ENCODE results near the gene CRYGC.

CRYGC gene

DNA sequence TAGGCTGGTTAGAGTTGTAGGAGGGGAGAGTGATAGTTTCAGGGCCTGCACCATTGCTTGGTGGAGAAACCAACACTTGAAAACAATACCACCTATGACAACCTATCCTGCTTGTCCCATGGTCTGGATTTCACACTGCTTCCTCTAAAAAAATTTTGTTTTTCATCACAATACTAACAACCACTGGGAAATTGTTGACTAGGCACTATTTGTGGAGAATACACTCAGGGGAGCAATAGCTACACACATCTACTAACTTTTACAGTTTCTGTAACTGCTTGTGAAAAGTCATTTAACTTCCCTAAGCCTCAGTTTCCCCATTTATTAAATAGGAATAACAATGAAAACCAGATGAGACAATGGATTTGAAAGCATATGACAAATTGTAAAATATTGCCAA, 20.5 kb upstream of the CRYGC start:
- H3K9me3 ChIP-seq (replicated peaks in 1 of 2; ENCODE audit: control insufficient read depth in 2 of 2, insufficient read depth in 1 of 2, low read depth in 1 of 2, low read length in 2 of 2): peaks cover 0 to 2% of the 10 kb centered on the region in 2 donors

DNA sequence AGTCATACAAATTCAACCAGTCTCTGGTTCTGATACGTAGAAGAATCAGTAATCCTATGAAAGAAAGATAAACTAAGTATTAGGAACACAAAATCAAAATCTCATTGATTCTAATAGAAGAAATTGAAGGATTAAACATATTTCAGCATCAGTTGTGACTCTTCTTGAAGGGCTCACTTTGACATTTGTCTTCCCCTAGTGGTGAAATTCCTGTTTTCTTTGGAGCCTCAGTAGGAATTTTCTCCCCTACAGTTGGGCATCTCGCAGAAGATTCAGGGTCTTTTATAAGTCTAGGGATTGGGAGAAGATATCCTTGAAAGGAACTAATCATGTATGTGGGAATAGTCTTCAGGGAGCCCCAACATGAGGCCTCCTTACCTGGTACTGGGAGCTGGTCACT, 19.2 kb upstream of the CRYGC start:
- Histone ChIP-seq H3K79me1 (ENCODE audit: low read depth, low read length) (no peaks in the 10 kb centered on the region), H3K4me1 (ENCODE audit: control insufficient read depth in 2 of 2, insufficient read depth in 1 of 2, low read depth in 1 of 2, low read length in 2 of 2) (peaks cover 0 to 7% of the 10 kb centered on the region in 2 donors), H3K27me3 (ENCODE audit: control insufficient read depth in 3 of 3, insufficient read depth in 3 of 3, low read depth in 1 of 3, low read length in 3 of 3) (no peaks in the 10 kb centered on the region), H2AK5ac (ENCODE audit: low read depth, low read length) (no peak overlapping the region), H3K27ac (replicated peaks; ENCODE audit: low read length) (no peak overlapping the region), H2BK120ac (ENCODE audit: low read depth, low read length) (no peak overlapping the region), H2BK15ac (ENCODE audit: low read length) (no peak overlapping the region), H2BK5ac (ENCODE audit: low read length) (no peak overlapping the region), H3K18ac (ENCODE audit: low read length) (no peak overlapping the region), H3K23ac (ENCODE audit: low read depth, low read length, poor library complexity) (no peak overlapping the region), H2AFZ (ENCODE audit: low read length) (no peak overlapping the region), H3K4me3 (ENCODE audit: low read length in 2 of 2) (no peak overlapping the region), H3K9me3 (replicated peaks in 1 of 2; ENCODE audit: control insufficient read depth in 2 of 2, insufficient read depth in 1 of 2, low read depth in 1 of 2, low read length in 2 of 2) (no peaks in the 10 kb centered on the region), H4K8ac (ENCODE audit: low read depth, low read length) (no peak overlapping the region), H3K4ac (ENCODE audit: low read length) (no peak overlapping the region), H4K91ac (ENCODE audit: low read depth, low read length, poor library complexity) (no peak overlapping the region), H3K14ac (ENCODE audit: low read length) (no peak overlapping the region), H3K36me3 (replicated peaks in 1 of 2; ENCODE audit: control insufficient read depth in 2 of 2, insufficient read depth in 2 of 2, low read length in 2 of 2) (no peaks in the 10 kb centered on the region), H3K9ac (ENCODE audit: low read depth, low read length, poor library complexity) (no peak overlapping the region), H2BK12ac (ENCODE audit: low read length) (no peak overlapping the region), H3K4me2 (ENCODE audit: insufficient read depth, low read length, poor library complexity, severe bottlenecking) (no peak overlapping the region)
- DNase-seq (ENCODE audit: low spot score): no peak
- no CpG with 5 or more reads among the region's 2 CpGs for WGBS, 2 donors (ENCODE audit: extremely low coverage in 2 of 2, insufficient read length in 2 of 2, insufficient replicate concordance in 1 of 2)

More for the DNA sequence above, 20.5 kb upstream of the CRYGC start:
- no peak overlapping the region for H3K23ac ChIP-seq (ENCODE audit: low read depth, low read length, poor library complexity)
- H3K18ac ChIP-seq (ENCODE audit: low read length): no peak overlapping the region
- no peaks in the 10 kb centered on the region for H3K79me1 ChIP-seq (ENCODE audit: low read depth, low read length)
- no peak overlapping the region for H2BK15ac ChIP-seq (ENCODE audit: low read length)
- no peak overlapping the region for H2BK120ac ChIP-seq (ENCODE audit: low read depth, low read length)
- H3K4me1 ChIP-seq (ENCODE audit: control insufficient read depth in 2 of 2, insufficient read depth in 1 of 2, low read depth in 1 of 2, low read length in 2 of 2): peaks cover 0 to 7% of the 10 kb centered on the region in 2 donors
- no peak overlapping the region for H3K4me2 ChIP-seq (ENCODE audit: insufficient read depth, low read length, poor library complexity, severe bottlenecking)
- no peak overlapping the region for H2BK5ac ChIP-seq (ENCODE audit: low read length)
- no peaks in the 10 kb centered on the region for H3K36me3 ChIP-seq (replicated peaks in 1 of 2; ENCODE audit: control insufficient read depth in 2 of 2, insufficient read depth in 2 of 2, low read length in 2 of 2)
- no peak overlapping the region for H4K8ac ChIP-seq (ENCODE audit: low read depth, low read length)
- no peak overlapping the region for H3K14ac ChIP-seq (ENCODE audit: low read length)
- no peak overlapping the region for H2AFZ ChIP-seq (ENCODE audit: low read length)
- H3K9ac ChIP-seq (ENCODE audit: low read depth, low read length, poor library complexity): no peak overlapping the region
- H4K91ac ChIP-seq (ENCODE audit: low read depth, low read length, poor library complexity): no peak overlapping the region
- H3K27ac ChIP-seq (replicated peaks; ENCODE audit: low read length): no peak overlapping the region
- H3K4me3 ChIP-seq (ENCODE audit: low read length in 2 of 2): no peak overlapping the region
- no peak overlapping the region for H2BK12ac ChIP-seq (ENCODE audit: low read length)
- no peak for DNase-seq (ENCODE audit: low spot score)
- no peaks in the 10 kb centered on the region for H3K27me3 ChIP-seq (ENCODE audit: control insufficient read depth in 3 of 3, insufficient read depth in 3 of 3, low read depth in 1 of 3, low read length in 3 of 3)
- H2AK5ac ChIP-seq (ENCODE audit: low read depth, low read length): no peak overlapping the region
- no peak overlapping the region for H3K4ac ChIP-seq (ENCODE audit: low read length)

DNA sequence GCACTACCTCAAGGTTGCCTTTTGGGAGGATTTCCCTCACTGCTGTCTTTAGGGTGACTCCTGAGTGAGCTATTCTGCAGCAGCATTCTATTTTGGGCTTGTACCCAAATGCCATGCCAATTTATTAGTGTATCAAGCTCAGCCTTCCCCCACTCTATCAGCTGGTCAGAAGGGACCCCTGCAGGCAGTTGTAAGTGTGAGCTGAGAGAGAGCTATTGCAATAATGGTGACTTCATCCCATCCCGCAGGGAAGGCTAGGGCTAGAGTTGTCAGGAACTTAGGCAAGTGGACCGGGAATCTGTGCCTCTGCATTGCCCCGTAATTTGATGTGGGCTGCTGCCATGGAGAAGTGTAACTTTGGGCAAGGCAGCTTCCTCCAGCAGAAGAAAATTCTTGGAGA, 18.1 kb upstream of the CRYGC start:
- H3K4me2 ChIP-seq (ENCODE audit: insufficient read depth, low read length, poor library complexity, severe bottlenecking): no peak overlapping the region
- H3K9me3 ChIP-seq (replicated peaks in 1 of 2; ENCODE audit: control insufficient read depth in 2 of 2, insufficient read depth in 1 of 2, low read depth in 1 of 2, low read length in 2 of 2): no peaks in the 10 kb centered on the region
- no peak overlapping the region for H3K14ac ChIP-seq (ENCODE audit: low read length)
- no peak overlapping the region for H2AK5ac ChIP-seq (ENCODE audit: low read depth, low read length)
- no peaks in the 10 kb centered on the region for H3K27me3 ChIP-seq (ENCODE audit: control insufficient read depth in 3 of 3, insufficient read depth in 3 of 3, low read depth in 1 of 3, low read length in 3 of 3)
- no peaks in the 10 kb centered on the region for H3K79me1 ChIP-seq (ENCODE audit: low read depth, low read length)
- H3K9ac ChIP-seq (ENCODE audit: low read depth, low read length, poor library complexity): no peak overlapping the region
- no peak overlapping the region for H4K91ac ChIP-seq (ENCODE audit: low read depth, low read length, poor library complexity)
- H2BK15ac ChIP-seq (ENCODE audit: low read length): no peak overlapping the region
- H4K8ac ChIP-seq (ENCODE audit: low read depth, low read length): no peak overlapping the region
- no peak overlapping the region for H3K18ac ChIP-seq (ENCODE audit: low read length)
- H3K27ac ChIP-seq (replicated peaks; ENCODE audit: low read length): no peak overlapping the region
- no peak overlapping the region for H3K23ac ChIP-seq (ENCODE audit: low read depth, low read length, poor library complexity)
- H3K4me1 ChIP-seq (ENCODE audit: control insufficient read depth in 2 of 2, insufficient read depth in 1 of 2, low read depth in 1 of 2, low read length in 2 of 2): peaks cover 0 to 7% of the 10 kb centered on the region in 2 donors
- WGBS, 2 donors (ENCODE audit: extremely low coverage in 2 of 2, insufficient read length in 2 of 2, insufficient replicate concordance in 1 of 2): no CpG with 5 or more reads among the region's 3 CpGs
- H2BK120ac ChIP-seq (ENCODE audit: low read depth, low read length): no peak overlapping the region
- H3K36me3 ChIP-seq (replicated peaks in 1 of 2; ENCODE audit: control insufficient read depth in 2 of 2, insufficient read depth in 2 of 2, low read length in 2 of 2): no peaks in the 10 kb centered on the region
- peak overlapping the region; percentile 47 for H2AFZ ChIP-seq (ENCODE audit: low read length)
- H2BK12ac ChIP-seq (ENCODE audit: low read length): no peak overlapping the region
- peak overlapping the region; percentile 32 for H2BK5ac ChIP-seq (ENCODE audit: low read length)
- no peak for DNase-seq (ENCODE audit: low spot score)
- H3K4ac ChIP-seq (ENCODE audit: low read length): no peak overlapping the region
- no peak overlapping the region for H3K4me3 ChIP-seq (ENCODE audit: low read length in 2 of 2)

DNA sequence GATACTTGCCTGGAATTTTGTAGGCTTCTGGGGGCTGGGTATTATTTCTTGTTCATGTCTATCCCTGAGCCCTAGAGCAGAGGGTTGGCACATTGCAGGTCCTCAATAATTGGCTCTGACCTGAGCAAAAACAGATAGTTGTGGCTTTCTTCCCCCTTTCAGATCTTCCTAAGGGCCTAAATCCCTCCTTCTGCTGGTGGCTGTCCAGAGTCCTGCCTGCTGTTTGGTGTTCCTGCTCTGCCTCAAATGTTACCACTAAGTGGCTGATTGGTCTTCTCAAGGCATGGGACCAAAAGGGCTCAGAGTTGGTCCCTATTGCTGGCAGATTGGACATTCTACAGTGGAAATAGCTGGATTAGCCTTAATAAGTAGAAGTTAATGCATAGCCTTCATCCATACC, 17.4 kb upstream of the CRYGC start:
- H3K9me3 ChIP-seq (replicated peaks in 1 of 2; ENCODE audit: control insufficient read depth in 2 of 2, insufficient read depth in 1 of 2, low read depth in 1 of 2, low read length in 2 of 2): no peaks in the 10 kb centered on the region
- no peak overlapping the region for H3K4me2 ChIP-seq (ENCODE audit: insufficient read depth, low read length, poor library complexity, severe bottlenecking)
- no peak overlapping the region for H2BK15ac ChIP-seq (ENCODE audit: low read length)
- no peak overlapping the region for H3K14ac ChIP-seq (ENCODE audit: low read length)
- no peaks in the 10 kb centered on the region for H3K79me1 ChIP-seq (ENCODE audit: low read depth, low read length)
- no peak overlapping the region for H2BK5ac ChIP-seq (ENCODE audit: low read length)
- H2AK5ac ChIP-seq (ENCODE audit: low read depth, low read length): no peak overlapping the region
- no peak overlapping the region for H2BK12ac ChIP-seq (ENCODE audit: low read length)
- H3K23ac ChIP-seq (ENCODE audit: low read depth, low read length, poor library complexity): no peak overlapping the region
- H3K9ac ChIP-seq (ENCODE audit: low read depth, low read length, poor library complexity): no peak overlapping the region
- no peak overlapping the region for H4K8ac ChIP-seq (ENCODE audit: low read depth, low read length)
- no peak overlapping the region for H4K91ac ChIP-seq (ENCODE audit: low read depth, low read length, poor library complexity)
- H3K4me3 ChIP-seq (ENCODE audit: low read length in 2 of 2): no peak overlapping the region
- H3K27ac ChIP-seq (replicated peaks; ENCODE audit: low read length): no peak overlapping the region
- DNase-seq (ENCODE audit: low spot score): no peak
- H2AFZ ChIP-seq (ENCODE audit: low read length): no peak overlapping the region
- H3K4me1 ChIP-seq (ENCODE audit: control insufficient read depth in 2 of 2, insufficient read depth in 1 of 2, low read depth in 1 of 2, low read length in 2 of 2): peaks cover 0 to 7% of the 10 kb centered on the region in 2 donors
- no peak overlapping the region for H3K4ac ChIP-seq (ENCODE audit: low read length)
- H3K36me3 ChIP-seq (replicated peaks in 1 of 2; ENCODE audit: control insufficient read depth in 2 of 2, insufficient read depth in 2 of 2, low read length in 2 of 2): no peaks in the 10 kb centered on the region
- no peaks in the 10 kb centered on the region for H3K27me3 ChIP-seq (ENCODE audit: control insufficient read depth in 3 of 3, insufficient read depth in 3 of 3, low read depth in 1 of 3, low read length in 3 of 3)
- H3K18ac ChIP-seq (ENCODE audit: low read length): peak overlapping the region; percentile 27
- no peak overlapping the region for H2BK120ac ChIP-seq (ENCODE audit: low read depth, low read length)

Measured in neuronal stem cell (in vitro differentiated cells).